Mucosa of descending colon (tissue), 3 donors: Measurements from ENCODE around the gene MICAL3. TPM values are rescaled to one million over a fixed set of nuclear protein-coding genes. Genes with fewer than 3 reads are reported as not detected.

Experiments
- ATAC-seq: fragments of 200-7000 bp; cut with Tn5 transposase; one replicate; pipeline ENCODE4 v1.9.1; 2020; ENCODE audit warnings: mild to moderate bottlenecking, moderate library complexity
- DNase-seq, 3 donors: peaks; one replicate each; pipeline ENCODE4 v3.0.0-alpha.2; 2020
- H3K36me3 ChIP-seq: fragments of 200-600 bp; one replicate; pipeline ENCODE4 v1.8.0; 2021; ENCODE audit warnings: low read depth, mild to moderate bottlenecking
- H3K4me1 ChIP-seq: fragments of 200-600 bp; one replicate; pipeline ENCODE4 v1.8.0; 2021; ENCODE audit warnings: low read depth, mild to moderate bottlenecking
- H3K4me3 ChIP-seq: fragments of 200-600 bp; one replicate; pipeline ENCODE4 v1.8.0; 2021; ENCODE audit warnings: mild to moderate bottlenecking
- H3K9me3 ChIP-seq: fragments of 200-600 bp; one replicate; pipeline ENCODE4 v1.8.0; 2021; ENCODE audit warnings: mild to moderate bottlenecking
- intact Hi-C, 2 donors: fragments of 100-400 bp; cut with DNase I in 1 of 2; cut with micrococcal nuclease in 1 of 2; formaldehyde crosslinking; loops; one replicate each; pipeline versions ENCODE4 v1.11.0 to v1.11.1; 2022; cut with DNase I, micrococcal nuclease
- total RNA-seq, 3 donors: library from RNA; stranded (reverse); fragmentation: NEBNext Ultra II Directional in 2 of 3; extraction: Animal tissue kit (Norgen Biotek cat#: 25700) in 2 of 3; gene quantifications; one replicate each; pipeline versions ENCODE4 v1.2.1 to v1.2.4, GENCODE V29; 2021 to 2023
- TF ChIP-seq, protein P1 (sequence below): fragments of 200-600 bp; IDR thresholded peaks from one replicate; pipeline ENCODE4 v1.8.0; 2022; ENCODE audit warnings: antibody characterized with exemption, mild to moderate bottlenecking
- donor health status: DM: no; HTN: no; CAD: no; lungs with moderate emphysema.
- donor health status: DM: no; HTN: no; CAD: no.
- donor health status: DM: no; HTN: yes; CAD: no.

MICAL3 gene
- total RNA-seq, 3 donors from 2014 or later, result 75.8 to 135 (median 129) TPM

DNA sequence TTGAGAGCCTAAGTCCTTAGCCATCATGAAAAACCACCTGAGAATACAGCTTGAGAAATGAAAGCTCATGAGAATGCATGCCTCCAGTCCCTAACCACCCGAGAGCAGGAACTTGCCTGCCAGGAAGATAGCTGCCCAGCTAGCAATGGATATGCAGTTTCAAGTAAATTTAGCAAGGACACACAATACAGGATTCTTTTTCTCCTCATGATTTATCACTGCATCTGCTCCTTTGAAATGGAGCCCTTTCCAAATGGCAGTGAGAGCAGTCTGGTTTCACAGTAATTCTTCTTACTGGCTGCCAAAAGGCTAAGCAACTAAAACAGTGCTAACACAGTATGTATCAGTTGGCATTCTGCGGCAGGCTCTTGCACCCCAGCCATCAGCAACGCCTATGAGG, 109.9 kb downstream of the MICAL3 start:
- no peaks in the 10 kb centered on the region for H3K36me3 ChIP-seq
- TF ChIP-seq, protein P1, sequence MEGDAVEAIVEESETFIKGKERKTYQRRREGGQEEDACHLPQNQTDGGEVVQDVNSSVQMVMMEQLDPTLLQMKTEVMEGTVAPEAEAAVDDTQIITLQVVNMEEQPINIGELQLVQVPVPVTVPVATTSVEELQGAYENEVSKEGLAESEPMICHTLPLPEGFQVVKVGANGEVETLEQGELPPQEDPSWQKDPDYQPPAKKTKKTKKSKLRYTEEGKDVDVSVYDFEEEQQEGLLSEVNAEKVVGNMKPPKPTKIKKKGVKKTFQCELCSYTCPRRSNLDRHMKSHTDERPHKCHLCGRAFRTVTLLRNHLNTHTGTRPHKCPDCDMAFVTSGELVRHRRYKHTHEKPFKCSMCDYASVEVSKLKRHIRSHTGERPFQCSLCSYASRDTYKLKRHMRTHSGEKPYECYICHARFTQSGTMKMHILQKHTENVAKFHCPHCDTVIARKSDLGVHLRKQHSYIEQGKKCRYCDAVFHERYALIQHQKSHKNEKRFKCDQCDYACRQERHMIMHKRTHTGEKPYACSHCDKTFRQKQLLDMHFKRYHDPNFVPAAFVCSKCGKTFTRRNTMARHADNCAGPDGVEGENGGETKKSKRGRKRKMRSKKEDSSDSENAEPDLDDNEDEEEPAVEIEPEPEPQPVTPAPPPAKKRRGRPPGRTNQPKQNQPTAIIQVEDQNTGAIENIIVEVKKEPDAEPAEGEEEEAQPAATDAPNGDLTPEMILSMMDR, result no peak
- intact Hi-C loops, result no loop called here
- peaks cover 15% of the 10 kb centered on the region for H3K4me1 ChIP-seq
- H3K9me3 ChIP-seq, result no peaks in the 10 kb centered on the region
- no peak for DNase-seq
- ATAC-seq, result no peak
- H3K4me3 ChIP-seq, result no peak overlapping the region

DNA sequence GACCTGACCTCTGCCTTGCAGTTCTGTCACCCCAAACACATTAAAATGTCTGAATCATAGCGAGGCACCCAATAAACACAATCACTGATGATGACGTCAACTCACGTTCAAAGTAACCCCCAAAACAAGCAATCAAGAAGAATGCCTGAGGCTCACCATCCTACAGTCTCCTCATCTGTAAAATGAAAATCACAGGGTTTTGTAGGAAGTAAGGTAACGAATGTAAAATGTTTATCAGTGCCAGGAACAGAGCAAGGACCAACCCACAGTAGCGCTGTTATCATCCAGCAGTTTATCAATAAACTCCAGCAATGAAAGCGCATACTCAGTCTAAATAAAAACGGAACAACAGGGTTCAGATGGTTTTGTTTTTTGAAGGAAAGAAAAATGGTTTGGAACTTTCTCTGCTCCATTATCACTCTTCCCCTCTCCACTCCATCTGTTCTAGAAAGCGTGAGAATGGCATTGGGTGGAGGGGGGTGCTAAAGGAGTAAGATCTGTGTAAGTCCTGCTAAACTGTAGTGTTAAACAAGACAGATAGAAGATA, 110.5 kb downstream of the MICAL3 start:
- ATAC-seq, result no peak
- Histone ChIP-seq H3K9me3 (no peaks in the 10 kb centered on the region), H3K4me1 (peaks cover 13% of the 10 kb centered on the region), H3K36me3 (no peaks in the 10 kb centered on the region), H3K4me3 (no peak overlapping the region)
- intact Hi-C loops, result no loop called here
- no peak for DNase-seq
- TF ChIP-seq, protein P1, result no peak

DNA sequence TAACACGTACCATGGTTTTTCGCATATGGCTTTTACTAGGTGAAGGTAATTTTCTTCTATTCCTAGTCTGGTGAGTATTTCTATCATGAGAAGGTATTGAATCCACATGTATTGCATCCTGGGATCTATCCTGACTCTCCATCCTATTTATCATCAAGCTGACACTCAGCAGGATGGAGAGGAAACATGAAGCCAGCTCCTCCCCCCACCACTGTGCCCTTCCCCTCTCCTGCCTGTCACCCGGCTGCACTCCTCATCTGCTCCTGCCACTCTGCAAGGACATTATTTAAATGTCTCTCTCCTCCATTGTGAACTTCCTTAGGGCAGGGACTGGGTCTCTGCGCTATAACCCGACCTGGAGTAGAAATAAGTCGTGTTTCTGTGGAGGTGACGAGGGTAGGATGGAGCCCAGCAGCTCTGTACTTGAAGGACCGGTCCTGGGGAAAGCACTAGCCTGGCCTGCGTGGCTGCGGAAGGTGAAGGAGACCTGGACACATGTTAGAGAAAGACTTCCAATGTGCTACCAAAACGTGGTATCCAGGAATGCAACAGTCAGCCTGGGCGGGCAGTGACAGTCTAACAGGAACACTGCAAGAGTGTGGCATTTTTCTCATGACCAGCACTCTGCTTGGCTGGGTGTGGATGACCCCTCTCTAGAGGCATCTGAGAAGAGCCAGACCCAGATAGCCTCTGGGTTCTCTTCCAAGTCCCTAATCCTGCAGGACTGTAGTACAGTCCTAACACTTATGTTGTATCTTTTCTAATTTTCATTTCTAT, 111.2 kb downstream of the MICAL3 start:
- H3K4me1 ChIP-seq, result peaks cover 10% of the 10 kb centered on the region
- ATAC-seq (no peak), DNase-seq (no peak)
- H3K4me3 ChIP-seq, result no peak overlapping the region
- TF ChIP-seq, protein P1, result no peak
- H3K9me3 ChIP-seq, result no peaks in the 10 kb centered on the region
- no peaks in the 10 kb centered on the region for H3K36me3 ChIP-seq
- intact Hi-C loops, result no loop called here

DNA sequence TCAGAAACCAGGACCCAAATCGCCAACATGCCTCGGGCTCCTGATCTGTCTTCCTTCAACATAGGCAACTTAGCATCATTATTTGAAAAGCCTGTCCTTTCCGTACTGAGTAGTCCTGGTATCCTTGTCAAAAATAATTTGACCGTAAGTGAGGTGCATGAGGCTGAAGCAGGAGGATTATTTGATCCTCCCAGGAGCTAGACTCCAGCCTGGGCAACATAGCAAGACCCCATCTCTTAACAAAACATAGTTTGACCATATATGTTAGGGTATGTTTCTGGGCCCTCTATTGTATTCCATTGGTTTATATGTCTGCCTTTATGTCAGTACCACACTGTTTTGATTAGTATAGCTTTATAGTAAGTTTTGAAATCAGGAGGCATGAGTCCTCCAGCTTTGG, 112.5 kb downstream of the MICAL3 start:
- TF ChIP-seq, protein P1, result no peak
- ATAC-seq (no peak), DNase-seq (no peak)
- Histone ChIP-seq H3K9me3 (no peaks in the 10 kb centered on the region), H3K4me3 (no peak overlapping the region), H3K36me3 (no peaks in the 10 kb centered on the region), H3K4me1 (no peaks in the 10 kb centered on the region)
- intact Hi-C loops, result no loop called here

DNA sequence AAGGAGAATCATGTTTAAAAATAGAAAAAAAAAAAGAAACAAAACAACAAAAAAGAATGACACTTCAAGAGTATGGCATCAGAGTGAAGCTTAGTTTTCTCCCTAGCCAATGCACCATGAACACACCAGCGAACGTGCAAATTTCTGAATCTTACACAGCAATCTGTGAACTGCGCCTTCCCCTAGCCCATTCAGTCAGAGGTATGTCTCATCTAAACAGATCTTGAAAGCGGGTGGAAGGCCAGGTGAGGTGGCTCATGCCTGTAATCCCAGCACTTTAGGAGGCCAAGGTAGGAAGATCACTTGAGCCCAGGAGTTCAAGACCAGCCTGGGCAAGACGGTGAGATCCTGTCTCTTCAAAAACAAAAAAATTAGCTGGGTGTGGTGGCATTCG, 113.1 kb downstream of the MICAL3 start:
- TF ChIP-seq, protein P1, result no peak
- DNase-seq (no peak), ATAC-seq (no peak)
- Histone ChIP-seq H3K36me3 (no peaks in the 10 kb centered on the region), H3K4me1 (no peaks in the 10 kb centered on the region), H3K9me3 (no peaks in the 10 kb centered on the region), H3K4me3 (no peak overlapping the region)
- intact Hi-C loops, result no loop called here
